Aortic smooth muscle cell (primary cell): ENCODE data around the gene DYNAP. TPM values are rescaled to one million over a fixed set of nuclear protein-coding genes. Genes with fewer than 3 reads are reported as not detected.

Experiments
- total RNA-seq: library from RNA; depleted of rRNA; stranded (reverse); fragments of >200 nt; gene quantifications from 2 replicates; pipeline ENCODE4 v1.2.3, GENCODE V29; 2014

DYNAP gene, protein sequence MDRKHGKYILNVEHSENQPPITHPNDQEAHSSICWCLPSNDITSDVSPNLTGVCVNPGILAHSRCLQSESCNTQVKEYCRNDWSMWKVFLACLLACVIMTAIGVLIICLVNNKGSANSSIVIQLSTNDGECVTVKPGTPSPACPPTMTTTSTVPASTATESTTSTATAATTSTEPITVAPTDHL
- not detected in 2 replicates for total RNA-seq

GRCh38 chr18:54590945-54591344, at the start of gene DYNAP:
DYNAP (plus strand) TSS chr18:54591245; CDS start chr18:54591283, 38 bp downstream.

Other genes starting within 250 kb of the DYNAP start
- 0.44 and 0.53 TPM in 2 replicates for gene STARD6, start 233.4 kb upstream of the DYNAP start, total RNA-seq
- 3.6 and 3.9 TPM in 2 replicates for gene C18orf54, start 233.3 kb upstream of the DYNAP start, total RNA-seq
- gene RAB27B, start 237.2 kb downstream of the DYNAP start, total RNA-seq, result 5.0 and 10.6 TPM in 2 replicates